ENCODE results near the gene NDRG2.

- TF ChIP-seq CTCF (conservative IDR thresholded peaks at IDR 0.05; ENCODE audit: low read depth, low read length) (no peak), EZH2 (IDR thresholded peaks at IDR 0.05; ENCODE audit: borderline replicate concordance, low read depth, low read length, poor library complexity, severe bottlenecking) (no peak)
These were observed 33.2 kb upstream of the NDRG2 start, which contains the start of gene RNASE8 for GRCh38 chr14:21057803-21058675.
